HG02798 (cell line): ENCODE data around the gene HOXB5.

ENCODE experiments used
- ATAC-seq: cut with Tn5 transposase; IDR thresholded peaks from one replicate; pipeline ENCODE4 v1.9.1; 2021; ENCODE audit warnings: mild to moderate bottlenecking; ENCODE audit not compliant: unreplicated experiment, poor library complexity

HOXB5 gene

GRCh38 chr17:48578616-48579470 lies 14.7 kb downstream of the HOXB5 start:
- ATAC-seq, result peak; percentile 39

GRCh38 chr17:48577946-48578615 lies 15.5 kb downstream of the HOXB5 start, which contains the start of gene HOXB4:
TSS of gene HOXB4 (minus strand) at chr17:48578350. CDS start at chr17:48578319, 31 bp downstream.
- peak; percentile 68 for ATAC-seq

GRCh38 chr17:48577330-48577945 lies 16.1 kb downstream of the HOXB5 start:
- ATAC-seq, result peak; percentile 4

- no peak for ATAC-seq
Observed at GRCh38 chr17:48576479-48577309, 16.9 kb downstream of the HOXB5 start.

- no peak for ATAC-seq
Observed at GRCh38 chr17:48575673-48576478, 17.7 kb downstream of the HOXB5 start.

GRCh38 chr17:48575066-48575582 lies 18.5 kb downstream of the HOXB5 start:
- no peak for ATAC-seq

GRCh38 chr17:48574505-48575065 lies 19.0 kb downstream of the HOXB5 start:
- ATAC-seq, result no peak

GRCh38 chr17:48571826-48572417 lies 21.7 kb downstream of the HOXB5 start:
- ATAC-seq, result no peak

GRCh38 chr17:48571024-48571818 lies 22.4 kb downstream of the HOXB5 start:
- ATAC-seq, result no peak

- ATAC-seq, result no peak
Observed at GRCh38 chr17:48570325-48571023, 23.1 kb downstream of the HOXB5 start.

- ATAC-seq, result no peak
Observed at GRCh38 chr17:48569674-48570324, 23.8 kb downstream of the HOXB5 start.

- no peak for ATAC-seq
Observed at GRCh38 chr17:48569240-48569582, 24.4 kb downstream of the HOXB5 start.

GRCh38 chr17:48568499-48569239 lies 24.9 kb downstream of the HOXB5 start:
- ATAC-seq, result no peak

- ATAC-seq, result no peak
Observed at GRCh38 chr17:48567646-48568354, 25.8 kb downstream of the HOXB5 start.

GRCh38 chr17:48567209-48567608 lies 26.4 kb downstream of the HOXB5 start:
- no peak for ATAC-seq
